CD14-positive monocyte (primary cell): ENCODE data around the gene KDM2A. TPM values are rescaled to one million over a fixed set of nuclear protein-coding genes. Genes with fewer than 3 reads are reported as not detected.

Experiments
- DNase-seq, 3 donors: peaks; one replicate each; pipeline ENCODE4 v3.0.0-alpha.2; 2011 to 2022
- H2AFZ ChIP-seq: 2 replicates; pipeline ENCODE4 v1.6.0; 2012; ENCODE audit warnings: mild to moderate bottlenecking, low read depth, low read length, inconsistent platforms; ENCODE audit not compliant: insufficient read depth, poor library complexity, severe bottlenecking
- H3K27ac ChIP-seq, 2 donors: 1 replicate in 1 of 2; 2 replicates in 1 of 2; pipeline ENCODE4 v1.5.1; 2012 to 2013; ENCODE audit warnings: low read length in 2 of 2, control low read depth in 1 of 2, inconsistent platforms in 1 of 2, low read depth in 1 of 2, mild to moderate bottlenecking in 1 of 2
- H3K27me3 ChIP-seq, 2 donors: one replicate each; pipeline versions ENCODE4 v1.6.0 to v1.6.1; 2011 to 2013; ENCODE audit warnings: low read length in 2 of 2; ENCODE audit not compliant: control insufficient read depth in 2 of 2, insufficient read depth in 2 of 2
- H3K36me3 ChIP-seq, 2 donors: replicated peaks in 1 of 2; 1 replicate in 1 of 2; 2 replicates in 1 of 2; pipeline versions ENCODE4 v1.5.1 to v1.6.1; 2012 to 2013; ENCODE audit warnings: low read length in 2 of 2, control low read depth in 1 of 2, inconsistent platforms in 1 of 2, mild to moderate bottlenecking in 1 of 2; ENCODE audit not compliant: insufficient read depth in 2 of 2, control insufficient read depth in 1 of 2
- H3K4me1 ChIP-seq, 2 donors: 1 replicate in 1 of 2; 2 replicates in 1 of 2; pipeline versions ENCODE4 v1.5.1 to v1.6.1; 2012 to 2013; ENCODE audit warnings: low read length in 2 of 2, control low read depth in 1 of 2, inconsistent platforms in 1 of 2, mild to moderate bottlenecking in 1 of 2, moderate library complexity in 1 of 2; ENCODE audit not compliant: insufficient read depth in 2 of 2, control insufficient read depth in 1 of 2
- H3K4me2 ChIP-seq: replicated peaks from 2 replicates; pipeline ENCODE3; 2012; ENCODE audit warnings: low read length, moderate library complexity, mild to moderate bottlenecking; ENCODE audit not compliant: poor library complexity, severe bottlenecking; ENCODE audit errors: extremely low read depth
- H3K4me3 ChIP-seq, 3 experiments: fragments of 200-600 bp in 1 of 3; sonication (generic) in 1 of 3; replicated peaks in 1 of 3; 1 replicate in 2 of 3; 2 replicates in 1 of 3; pipeline ENCODE4 v1.5.1; 2011 to 2013; ENCODE audit warnings: low read length in 3 of 3, mild to moderate bottlenecking in 3 of 3, control low read depth in 2 of 3, low read depth in 2 of 3, inconsistent platforms in 1 of 3, moderate library complexity in 1 of 3
- H3K79me2 ChIP-seq: 2 replicates; pipeline ENCODE4 v1.6.0; 2012; ENCODE audit warnings: mild to moderate bottlenecking, control low read depth, inconsistent platforms, low read length, moderate library complexity; ENCODE audit not compliant: insufficient read depth
- H3K9ac ChIP-seq: 2 replicates; pipeline ENCODE4 v1.6.0; 2017; ENCODE audit warnings: low read length, mild to moderate bottlenecking; ENCODE audit not compliant: insufficient read depth, poor library complexity, severe bottlenecking
- H3K9me3 ChIP-seq, 2 donors: replicated peaks in 1 of 2; 1 replicate in 1 of 2; 2 replicates in 1 of 2; pipeline versions ENCODE4 v1.5.1 to v1.6.1; 2012 to 2013; ENCODE audit warnings: low read length in 2 of 2, control low read depth in 1 of 2; ENCODE audit not compliant: control insufficient read depth in 1 of 2, insufficient read depth in 1 of 2
- H4K20me1 ChIP-seq: 2 replicates; pipeline ENCODE4 v1.6.0; 2012; ENCODE audit warnings: mild to moderate bottlenecking, low read length, control low read depth, moderate library complexity; ENCODE audit not compliant: insufficient read depth
- H3K27ac Mint-ChIP-seq, 7 donors: one replicate each; pipeline ENCODE4 v1.8.0; 2020; ENCODE audit warnings: mild to moderate bottlenecking in 7 of 7, mixed read lengths in 7 of 7, moderate library complexity in 6 of 7, inconsistent platforms in 2 of 7
- H3K27me3 Mint-ChIP-seq, 3 donors: one replicate each; pipeline ENCODE4 v1.8.0; 2021 to 2022; ENCODE audit warnings: low read depth in 3 of 3, mild to moderate bottlenecking in 3 of 3, mixed read lengths in 3 of 3, moderate library complexity in 3 of 3, inconsistent platforms in 1 of 3
- H3K36me3 Mint-ChIP-seq, 2 donors: one replicate each; pipeline ENCODE4 v1.8.0; 2020; ENCODE audit warnings: mixed read lengths in 2 of 2, inconsistent platforms in 1 of 2, mild to moderate bottlenecking in 1 of 2
- H3K4me1 Mint-ChIP-seq: one replicate; pipeline ENCODE4 v1.8.0; 2020; ENCODE audit warnings: mild to moderate bottlenecking, mixed read lengths
- H3K4me3 Mint-ChIP-seq, 2 donors: one replicate each; pipeline ENCODE4 v1.8.0; 2020; ENCODE audit warnings: mild to moderate bottlenecking in 2 of 2, mixed read lengths in 2 of 2, moderate library complexity in 1 of 2
- H3K9me3 Mint-ChIP-seq, 7 donors: one replicate each; pipeline ENCODE4 v1.8.0; 2020 to 2022; ENCODE audit warnings: mixed read lengths in 7 of 7, mild to moderate bottlenecking in 6 of 7, moderate library complexity in 6 of 7, inconsistent platforms in 2 of 7
- CTCF ChIP-seq: fragments of 200-600 bp; IDR thresholded peaks from one replicate; pipeline ENCODE4 v1.8.0; 2022; ENCODE audit warnings: antibody characterized with exemption, mild to moderate bottlenecking
- WGBS: methylation state at CpG from one replicate; pipeline ENCODE4 v1.1.5; 2013; ENCODE audit warnings: missing lambda C conversion rate; ENCODE audit not compliant: insufficient coverage; 5-methylcytosine and 5-hydroxymethylcytosine counted together
- intact Hi-C, 2 donors: fragments of 100-400 bp; cut with micrococcal nuclease; formaldehyde crosslinking; loops; one replicate each; pipeline versions ENCODE4 v1.15.0 to v1.15.1; 2023
- polyA plus RNA-seq, 3 donors: library from polyadenylated mRNA; depleted of rRNA in 1 of 3; unstranded in 2 of 3; stranded (reverse) in 1 of 3; fragments of 300-500 nt in 2 of 3; fragments of >200 nt in 1 of 3; fragmentation: Illumina TruSeq in 2 of 3; gene quantifications; 1 replicate in 2 of 3; 2 replicates in 1 of 3; pipeline ENCODE4 v1.2.3, GENCODE V29; 2012 to 2021

The KDM2A gene
- polyA plus RNA-seq, 3 donors = 2.6 to 98.9 (median 3.9) TPM

GRCh38 chr11:67272327-67273259 lies 153.5 kb downstream of the KDM2A start:
- H3K4me1 ChIP-seq = peaks cover 93 to 100% of the 10 kb centered on the region in 2 donors
- WGBS = 27% methylated on average over 19 of the region's 23 CpGs
- peaks cover 100% of the 10 kb centered on the region for H3K79me2 ChIP-seq
- no peak for DNase-seq
- intact Hi-C loops = loop anchor here (5.0 to 10.0 kb wide), 2 partner anchors 100 to 232 kb away; partner anchors contain the start of genes CDK2AP2 (in 1 of the 2), CLCF1 (in 1 of the 2) and PITPNM1 (in 1 of the 2)
- H3K27me3 Mint-ChIP-seq = peaks cover 0 to 5% (median 5%) of the 10 kb centered on the region in 3 donors
- H3K9me3 ChIP-seq = no peaks in the 10 kb centered on the region
- no peaks in the 10 kb centered on the region for H3K27me3 ChIP-seq
- peak overlapping the region; percentile 58 for H3K9ac ChIP-seq
- H2AFZ ChIP-seq = no peak overlapping the region
- H3K4me3 Mint-ChIP-seq = peak overlapping the region; percentile 98
- no peak for TF ChIP-seq CTCF
- H3K36me3 ChIP-seq = peaks cover 53% of the 10 kb centered on the region in 2 donors
- H3K27ac Mint-ChIP-seq = peak overlapping the region; percentile 94 to 99 (median 95)
- peaks cover 95% of the 10 kb centered on the region for H4K20me1 ChIP-seq
- peaks cover 0 to 3% (median 2%) of the 10 kb centered on the region in 7 donors for H3K9me3 Mint-ChIP-seq
- peak overlapping the region; percentile 92 to 99 for H3K27ac ChIP-seq
- H3K4me3 ChIP-seq = peak overlapping the region in 2 of 3 experiments; percentile 97 to 98
- H3K4me2 ChIP-seq = peak overlapping the region; percentile 93
- peaks cover 98% of the 10 kb centered on the region for H3K4me1 Mint-ChIP-seq
- peaks cover 55 to 92% of the 10 kb centered on the region in 2 donors for H3K36me3 Mint-ChIP-seq

GRCh38 chr11:67273260-67273990 lies 154.4 kb downstream of the KDM2A start:
- H3K79me2 ChIP-seq = peaks cover 100% of the 10 kb centered on the region
- peak overlapping the region in 1 of 3 experiments; percentile 97 for H3K4me3 ChIP-seq
- peak overlapping the region; percentile 93 for H3K4me2 ChIP-seq
- intact Hi-C loops = loop anchor here (5.0 to 10.0 kb wide), 2 partner anchors 99 to 231 kb away; partner anchors contain the start of genes CDK2AP2 (in 1 of the 2), CLCF1 (in 1 of the 2) and PITPNM1 (in 1 of the 2)
- Mint-ChIP-seq H3K9me3 (peaks cover 0 to 3% (median 0%) of the 10 kb centered on the region in 7 donors), H3K4me1 (peaks cover 100% of the 10 kb centered on the region), H3K36me3 (peaks cover 51 to 92% of the 10 kb centered on the region in 2 donors), H3K27ac (peak overlapping the region; percentile 94 to 99 (median 95)), H3K4me3 (peak overlapping the region; percentile 98), H3K27me3 (peaks cover 0 to 5% (median 5%) of the 10 kb centered on the region in 3 donors)
- H3K27me3 ChIP-seq = no peaks in the 10 kb centered on the region
- H4K20me1 ChIP-seq = peaks cover 87% of the 10 kb centered on the region
- DNase-seq = no peak
- H3K36me3 ChIP-seq = peaks cover 54 to 59% of the 10 kb centered on the region in 2 donors
- H3K9ac ChIP-seq = no peak overlapping the region
- H2AFZ ChIP-seq = no peak overlapping the region
- no peaks in the 10 kb centered on the region for H3K9me3 ChIP-seq
- TF ChIP-seq CTCF = no peak
- 27% methylated on average over 10 of the region's 14 CpGs for WGBS
- H3K27ac ChIP-seq = peak overlapping the region; percentile 92 to 99
- peaks cover 100% of the 10 kb centered on the region in 2 donors for H3K4me1 ChIP-seq
